SK-N-MC (cell line): Measurements from ENCODE around the gene TVP23B.
"Not testable (repeated sequence)": the region's sequence is repeated elsewhere in the genome, so short reads cannot be mapped to it uniquely, and the experiment has no call there.

Source experiments
- EZH2 ChIP-seq: fragments of 200-600 bp; sonication (generic); IDR thresholded peaks from one replicate; pipeline ENCODE4 v1.6.1; 2017; ENCODE audit warnings: antibody characterized with exemption
- FOXP2 ChIP-seq: optimal IDR thresholded peaks from 2 replicates; pipeline ENCODE3; 2011; ENCODE audit warnings: mild to moderate bottlenecking, moderate library complexity; ENCODE audit not compliant: insufficient read depth; ENCODE audit errors: extremely low read length, control extremely low read depth
- POLR2AphosphoS5 ChIP-seq: IDR thresholded peaks from 2 replicates; pipeline ENCODE4 v1.6.1; 2012; ENCODE audit warnings: mild to moderate bottlenecking, low read depth, low read length, borderline replicate concordance

DNA sequence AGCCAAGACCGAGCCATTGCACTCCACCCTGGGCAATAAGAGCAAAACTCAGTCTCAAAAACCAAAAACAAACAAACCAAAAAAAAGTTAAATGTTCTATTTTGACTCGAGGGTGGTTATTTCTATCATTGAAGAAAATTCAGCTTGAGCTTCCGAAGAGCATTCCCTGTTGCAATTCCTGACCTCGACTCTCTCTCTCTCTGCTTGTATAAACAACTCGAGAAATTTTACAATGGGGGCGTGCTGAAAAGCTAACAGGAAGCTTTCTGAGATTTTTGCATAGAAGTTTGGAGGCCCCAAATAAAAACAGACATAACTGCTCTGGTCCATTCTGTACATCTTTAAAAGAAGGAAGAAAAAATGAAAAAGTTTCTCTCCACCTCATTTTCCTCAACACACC, 33.5 kb upstream of the TVP23B start:
- not testable (repeated sequence) for TF ChIP-seq EZH2, POLR2AphosphoS5, FOXP2
